GM23338 (cell line): ENCODE measurements around the gene HSDL2. TPM values are rescaled to one million over a fixed set of nuclear protein-coding genes. Genes with fewer than 3 reads are reported as not detected.

Experiments
- ATAC-seq: fragments of 200-7000 bp; cut with Tn5 transposase; 3 replicates; pipeline ENCODE4 v1.9.1; 2020
- DNase-seq: peaks from one replicate; pipeline ENCODE4 v3.0.0-alpha.2; 2015; ENCODE audit warnings: low spot score
- H2AFZ ChIP-seq: fragments of 200-600 bp; sonication (generic); 2 replicates; pipeline ENCODE4 v1.8.0; 2016; ENCODE audit warnings: antibody characterized with exemption, mild to moderate bottlenecking, moderate library complexity
- H3F3A ChIP-seq: fragments of 200-600 bp; sonication (generic); replicated peaks from 2 replicates; pipeline ENCODE4 v1.8.0; 2017; ENCODE audit warnings: antibody characterized with exemption, mixed run types, low read depth
- H3K27ac ChIP-seq: fragments of 200-600 bp; sonication (generic); 2 replicates; pipeline ENCODE4 v1.6.1; 2016; ENCODE audit warnings: low read depth
- H3K27me3 ChIP-seq: fragments of 200-600 bp; sonication (generic); 2 replicates; pipeline ENCODE4 v1.8.0; 2016; ENCODE audit warnings: mild to moderate bottlenecking, mixed run types, moderate library complexity; ENCODE audit not compliant: insufficient read depth
- H3K36me3 ChIP-seq: fragments of 200-600 bp; sonication (generic); 2 replicates; pipeline ENCODE4 v1.8.0; 2016; ENCODE audit warnings: mild to moderate bottlenecking; ENCODE audit not compliant: insufficient read depth
- H3K4me1 ChIP-seq: fragments of 200-600 bp; sonication (generic); 2 replicates; pipeline ENCODE4 v1.8.0; 2016; ENCODE audit warnings: mild to moderate bottlenecking, moderate library complexity; ENCODE audit not compliant: insufficient read depth
- H3K4me2 ChIP-seq: fragments of 200-600 bp; sonication (generic); 2 replicates; pipeline ENCODE4 v1.7.1; 2017; ENCODE audit warnings: mixed run types
- H3K4me3 ChIP-seq: fragments of 200-600 bp; sonication (generic); 2 replicates; pipeline ENCODE4 v1.6.1; 2016; ENCODE audit warnings: mixed run types
- H3K79me2 ChIP-seq: fragments of 200-600 bp; sonication (generic); replicated peaks from 2 replicates; pipeline ENCODE4 v1.8.0; 2017; ENCODE audit warnings: mild to moderate bottlenecking; ENCODE audit not compliant: insufficient read depth
- H3K9me2 ChIP-seq: fragments of 200-600 bp; sonication (generic); 2 replicates; pipeline ENCODE4 v1.8.0; 2017; ENCODE audit not compliant: insufficient read depth
- H4K20me1 ChIP-seq: fragments of 200-600 bp; sonication (generic); replicated peaks from 2 replicates; pipeline ENCODE4 v1.8.0; 2017; ENCODE audit warnings: mild to moderate bottlenecking; ENCODE audit not compliant: insufficient read depth
- H3K27ac Mint-ChIP-seq: 2 replicates; pipeline ENCODE4 v1.8.0; 2020; ENCODE audit warnings: inconsistent platforms, mild to moderate bottlenecking, moderate library complexity, mixed read lengths
- H3K27me3 Mint-ChIP-seq: 3 replicates; pipeline ENCODE4 v1.8.0; 2022; ENCODE audit warnings: low read depth, mild to moderate bottlenecking, moderate library complexity, mixed read lengths, inconsistent platforms; ENCODE audit not compliant: insufficient read depth, poor library complexity
- H3K36me3 Mint-ChIP-seq: 3 replicates; pipeline ENCODE4 v1.8.0; 2021; ENCODE audit warnings: low read depth, mild to moderate bottlenecking, inconsistent platforms, moderate library complexity, mixed read lengths
- H3K4me1 Mint-ChIP-seq: 3 replicates; pipeline ENCODE4 v1.8.0; 2020; ENCODE audit warnings: mild to moderate bottlenecking, inconsistent platforms, mixed read lengths
- H3K4me3 Mint-ChIP-seq: 3 replicates; pipeline ENCODE4 v1.8.0; 2021; ENCODE audit warnings: moderate library complexity, mild to moderate bottlenecking, inconsistent platforms, mixed read lengths
- H3K9me3 Mint-ChIP-seq: 3 replicates; pipeline ENCODE4 v1.8.0; 2020; ENCODE audit warnings: moderate library complexity, mild to moderate bottlenecking, inconsistent platforms, mixed read lengths
- CREB1 ChIP-seq: fragments of 250-450 bp; sonication (Bioruptor Pico); IDR thresholded peaks from 2 replicates; pipeline ENCODE4 v1.5.0; 2020; ENCODE audit warnings: low read depth, mild to moderate bottlenecking, moderate library complexity
- EZH2 ChIP-seq: fragments of 200-600 bp; sonication (generic); IDR thresholded peaks from one replicate; pipeline ENCODE4 v1.8.0; 2017; ENCODE audit warnings: antibody characterized with exemption, mild to moderate bottlenecking, low read depth; ENCODE audit not compliant: unreplicated experiment
- EZH2phosphoT487 ChIP-seq: fragments of 200-600 bp; sonication (generic); IDR thresholded peaks from one replicate; pipeline ENCODE4 v1.8.1; 2018; ENCODE audit warnings: antibody characterized with exemption; ENCODE audit not compliant: unreplicated experiment
- JUNB ChIP-seq: IDR thresholded peaks from one replicate; pipeline ENCODE4 v1.6.1; 2016; ENCODE audit warnings: antibody characterized with exemption; ENCODE audit not compliant: unreplicated experiment
- NANOG ChIP-seq: IDR thresholded peaks from 2 replicates; pipeline ENCODE4 v1.6.1; 2016; ENCODE audit warnings: antibody characterized with exemption, borderline replicate concordance
- POLR2AphosphoS5 ChIP-seq: IDR thresholded peaks from 2 replicates; pipeline ENCODE4 v1.6.1; 2016; ENCODE audit warnings: antibody characterized with exemption, low read depth
- REST ChIP-seq: IDR thresholded peaks from one replicate; pipeline ENCODE4 v1.6.1; 2018; ENCODE audit warnings: antibody characterized with exemption; ENCODE audit not compliant: unreplicated experiment
- STAT1 ChIP-seq: IDR thresholded peaks from one replicate; pipeline ENCODE4 v1.6.1; 2016; ENCODE audit warnings: antibody characterized with exemption; ENCODE audit not compliant: unreplicated experiment
- ZNF114 ChIP-seq: fragments of 250-450 bp; sonication (Bioruptor Pico); IDR thresholded peaks from 2 replicates; pipeline ENCODE4 v1.5.0; 2020; ENCODE audit warnings: mild to moderate bottlenecking, moderate library complexity
- ZNF331 ChIP-seq: fragments of 250-450 bp; sonication (Bioruptor Pico); IDR thresholded peaks from 2 replicates; pipeline ENCODE4 v1.5.0; 2020; ENCODE audit warnings: low read depth, mild to moderate bottlenecking, moderate library complexity
- ZNF462 ChIP-seq: fragments of 250-450 bp; sonication (Bioruptor Pico); IDR thresholded peaks from 2 replicates; pipeline ENCODE4 v1.5.0; 2020; ENCODE audit warnings: mild to moderate bottlenecking, moderate library complexity
- polyA plus RNA-seq: library from polyadenylated mRNA; unstranded; fragments of >200 nt; fragmentation: Nextera tagmentation; extraction: Ambion mirVana; gene quantifications from 2 replicates; pipeline ENCODE4 v1.2.1, GENCODE V29; 2016
- total RNA-seq: library from RNA; depleted of rRNA; stranded (reverse); fragments of >200 nt; shearing (Covaris generic); gene quantifications from 2 replicates; pipeline ENCODE4 v1.2.3, GENCODE V29; 2014
- TF ChIP-seq, protein P1 (sequence below): IDR thresholded peaks from 2 replicates; pipeline ENCODE4 v1.6.1; 2016; ENCODE audit warnings: antibody characterized with exemption
- TF ChIP-seq, protein P2 (sequence below), 2 experiments: fragments of 200-600 bp in 1 of 2; sonication (generic) in 1 of 2; conservative IDR thresholded peaks; 2 replicates each; pipeline versions ENCODE4 v1.5.1 to v1.6.1; 2016 to 2017; ENCODE audit warnings: antibody characterized with exemption in 2 of 2, low read depth in 2 of 2, mild to moderate bottlenecking in 2 of 2, moderate library complexity in 1 of 2

The HSDL2 gene
- total and polyA plus RNA-seq, 2 experiments from 2014 or later: 11.4 to 15.3 TPM

- Mint-ChIP-seq H3K4me3 (no peak overlapping the region), H3K27me3 (no peaks in the 10 kb centered on the region), H3K9me3 (no peaks in the 10 kb centered on the region), H3K36me3 (no peaks in the 10 kb centered on the region), H3K4me1 (no peaks in the 10 kb centered on the region), H3K27ac (no peak overlapping the region)
- Histone ChIP-seq H4K20me1 (no peaks in the 10 kb centered on the region), H3F3A (no peaks in the 10 kb centered on the region), H2AFZ (no peak overlapping the region), H3K4me2 (no peak overlapping the region), H3K9me2 (no peaks in the 10 kb centered on the region), H3K4me3 (no peak overlapping the region), H3K4me1 (no peaks in the 10 kb centered on the region), H3K36me3 (no peaks in the 10 kb centered on the region), H3K27me3 (no peaks in the 10 kb centered on the region), H3K79me2 (no peaks in the 10 kb centered on the region), H3K27ac (no peak overlapping the region)
- no peak for TF ChIP-seq ZNF462 (CRISPR knock-in tag)
- no peak for TF ChIP-seq ZNF331 (CRISPR knock-in tag)
- TF ChIP-seq JUNB: no peak
- no peak for TF ChIP-seq STAT1
- TF ChIP-seq EZH2: no peak
- TF ChIP-seq REST: no peak
- TF ChIP-seq CREB1 (CRISPR knock-in tag): no peak
- TF ChIP-seq EZH2phosphoT487: no peak
- no peak for TF ChIP-seq POLR2AphosphoS5
- TF ChIP-seq, protein P1, sequence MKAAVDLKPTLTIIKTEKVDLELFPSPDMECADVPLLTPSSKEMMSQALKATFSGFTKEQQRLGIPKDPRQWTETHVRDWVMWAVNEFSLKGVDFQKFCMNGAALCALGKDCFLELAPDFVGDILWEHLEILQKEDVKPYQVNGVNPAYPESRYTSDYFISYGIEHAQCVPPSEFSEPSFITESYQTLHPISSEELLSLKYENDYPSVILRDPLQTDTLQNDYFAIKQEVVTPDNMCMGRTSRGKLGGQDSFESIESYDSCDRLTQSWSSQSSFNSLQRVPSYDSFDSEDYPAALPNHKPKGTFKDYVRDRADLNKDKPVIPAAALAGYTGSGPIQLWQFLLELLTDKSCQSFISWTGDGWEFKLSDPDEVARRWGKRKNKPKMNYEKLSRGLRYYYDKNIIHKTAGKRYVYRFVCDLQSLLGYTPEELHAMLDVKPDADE: no peak
- TF ChIP-seq, protein P2, sequence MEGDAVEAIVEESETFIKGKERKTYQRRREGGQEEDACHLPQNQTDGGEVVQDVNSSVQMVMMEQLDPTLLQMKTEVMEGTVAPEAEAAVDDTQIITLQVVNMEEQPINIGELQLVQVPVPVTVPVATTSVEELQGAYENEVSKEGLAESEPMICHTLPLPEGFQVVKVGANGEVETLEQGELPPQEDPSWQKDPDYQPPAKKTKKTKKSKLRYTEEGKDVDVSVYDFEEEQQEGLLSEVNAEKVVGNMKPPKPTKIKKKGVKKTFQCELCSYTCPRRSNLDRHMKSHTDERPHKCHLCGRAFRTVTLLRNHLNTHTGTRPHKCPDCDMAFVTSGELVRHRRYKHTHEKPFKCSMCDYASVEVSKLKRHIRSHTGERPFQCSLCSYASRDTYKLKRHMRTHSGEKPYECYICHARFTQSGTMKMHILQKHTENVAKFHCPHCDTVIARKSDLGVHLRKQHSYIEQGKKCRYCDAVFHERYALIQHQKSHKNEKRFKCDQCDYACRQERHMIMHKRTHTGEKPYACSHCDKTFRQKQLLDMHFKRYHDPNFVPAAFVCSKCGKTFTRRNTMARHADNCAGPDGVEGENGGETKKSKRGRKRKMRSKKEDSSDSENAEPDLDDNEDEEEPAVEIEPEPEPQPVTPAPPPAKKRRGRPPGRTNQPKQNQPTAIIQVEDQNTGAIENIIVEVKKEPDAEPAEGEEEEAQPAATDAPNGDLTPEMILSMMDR (conservative IDR thresholded peaks at IDR 0.05; ENCODE audit: low read depth in 2 of 2): no peak
- TF ChIP-seq ZNF114 (CRISPR knock-in tag): no peak
- TF ChIP-seq NANOG: no peak
- no peak for ATAC-seq
- no peak for DNase-seq
Observed at GRCh38 chr9:112443636-112444035, 63.7 kb downstream of the HSDL2 start.
